B cell (primary cell): ENCODE results near the gene SYNJ2. TPM values are rescaled to one million over a fixed set of nuclear protein-coding genes. Genes with fewer than 3 reads are reported as not detected.

ENCODE experiments used
- ATAC-seq: fragments of 200-7000 bp; cut with Tn5 transposase; one replicate; pipeline ENCODE4 v1.10.0; 2021; ENCODE audit warnings: low read depth, mild to moderate bottlenecking, moderate number of reproducible peaks, moderate library complexity
- CTCF ChIA-PET: fragments of 350-600 bp; sonication (Branson Sonifier 250); formaldehyde crosslinking; loops from one replicate; lab custom pipeline; 2021; ENCODE audit warnings: antibody characterized with exemption, inconsistent platforms; lab: Charles Lee
- POLR2A ChIA-PET: fragments of 350-600 bp; sonication (Branson Sonifier 250); formaldehyde crosslinking; loops from one replicate; lab custom pipeline; 2021; ENCODE audit warnings: antibody characterized with exemption; lab: Charles Lee
- DNase-seq: peaks from one replicate; pipeline ENCODE4 v3.0.0; 2013
- H2AFZ ChIP-seq: 2 replicates; pipeline ENCODE4 v1.6.1; 2012; ENCODE audit warnings: mild to moderate bottlenecking, low read depth, low read length; ENCODE audit not compliant: insufficient read depth, poor library complexity, severe bottlenecking
- H3K27ac ChIP-seq, 2 donors: 1 replicate in 1 of 2; 2 replicates in 1 of 2; pipeline ENCODE4 v1.5.1; 2012 to 2013; ENCODE audit warnings: low read length in 2 of 2, mild to moderate bottlenecking in 2 of 2, moderate library complexity in 1 of 2
- H3K27me3 ChIP-seq, 4 experiments: fragments of 200-600 bp in 1 of 4; sonication (generic) in 1 of 4; replicated peaks in 1 of 4; 1 replicate in 2 of 4; 2 replicates in 2 of 4; pipeline versions ENCODE4 v1.6.1 to v1.7.0; 2013 to 2016; ENCODE audit warnings: low read length in 3 of 4, mild to moderate bottlenecking in 2 of 4, mixed read lengths in 1 of 4, moderate library complexity in 1 of 4; ENCODE audit not compliant: insufficient read depth in 4 of 4, control insufficient read depth in 3 of 4; ENCODE audit errors: control extremely low read depth in 1 of 4
- H3K36me3 ChIP-seq, 2 experiments: replicated peaks in 1 of 2; 1 replicate in 1 of 2; 2 replicates in 1 of 2; pipeline versions ENCODE4 v1.6.1 to v1.7.1; 2013; ENCODE audit warnings: low read length in 1 of 2; ENCODE audit not compliant: insufficient read depth in 2 of 2, control insufficient read depth in 1 of 2; ENCODE audit errors: control extremely low read depth in 1 of 2, extremely low read depth in 1 of 2
- H3K4me1 ChIP-seq, 2 donors: fragments of 200-600 bp in 1 of 2; sonication (generic) in 1 of 2; 1 replicate in 1 of 2; 2 replicates in 1 of 2; pipeline versions ENCODE4 v1.5.1 to v1.6.1; 2013 to 2017; ENCODE audit warnings: low read length in 2 of 2; ENCODE audit not compliant: control insufficient read depth in 2 of 2, insufficient read depth in 2 of 2
- H3K4me2 ChIP-seq: replicated peaks from 2 replicates; pipeline ENCODE3; 2012; ENCODE audit warnings: mild to moderate bottlenecking, low read depth, low read length; ENCODE audit not compliant: poor library complexity, severe bottlenecking
- H3K4me3 ChIP-seq, 5 experiments: fragments of 200-600 bp in 1 of 5; sonication (generic) in 1 of 5; 1 replicate in 3 of 5; 2 replicates in 2 of 5; pipeline versions ENCODE4 v1.5.1 to v1.7.0; 2011 to 2016; ENCODE audit warnings: low read length in 4 of 5, mild to moderate bottlenecking in 4 of 5, low read depth in 2 of 5, control low read depth in 1 of 5, moderate library complexity in 1 of 5; ENCODE audit not compliant: insufficient read depth in 1 of 5; ENCODE audit errors: control extremely low read depth in 1 of 5, extremely low read depth in 1 of 5
- H3K79me2 ChIP-seq: fragments of 200-600 bp; sonication (generic); one replicate; pipeline ENCODE4 v1.6.0; 2016; ENCODE audit warnings: low read length; ENCODE audit not compliant: control insufficient read depth, insufficient read depth
- H3K9ac ChIP-seq: fragments of 200-600 bp; sonication (generic); 2 replicates; pipeline ENCODE4 v1.6.1; 2017; ENCODE audit warnings: mild to moderate bottlenecking, low read length, moderate library complexity
- H3K9me3 ChIP-seq, 3 donors: one replicate each; pipeline versions ENCODE4 v1.6.1 to v1.7.1; 2013; ENCODE audit warnings: low read length in 2 of 3; ENCODE audit not compliant: control insufficient read depth in 2 of 3, insufficient read depth in 1 of 3; ENCODE audit errors: control extremely low read depth in 1 of 3
- H4K20me1 ChIP-seq: 2 replicates; pipeline ENCODE4 v1.6.0; 2012; ENCODE audit warnings: mild to moderate bottlenecking, low read length; ENCODE audit not compliant: insufficient read depth, control insufficient read depth, poor library complexity, severe bottlenecking
- H3K27ac Mint-ChIP-seq: one replicate; pipeline ENCODE4 v1.8.0; 2021; ENCODE audit warnings: mixed read lengths
- H3K27me3 Mint-ChIP-seq: one replicate; pipeline ENCODE4 v1.8.0; 2021; ENCODE audit warnings: mixed read lengths
- H3K4me1 Mint-ChIP-seq: one replicate; pipeline ENCODE4 v1.8.0; 2021; ENCODE audit warnings: mixed read lengths
- H3K4me3 Mint-ChIP-seq: one replicate; pipeline ENCODE4 v1.8.0; 2021; ENCODE audit warnings: mixed read lengths
- H3K9me3 Mint-ChIP-seq: one replicate; pipeline ENCODE4 v1.8.0; 2022; ENCODE audit warnings: mixed read lengths; ENCODE audit not compliant: insufficient read depth
- EZH2 ChIP-seq: IDR thresholded peaks from 2 replicates; pipeline ENCODE4 v1.6.1; 2012; ENCODE audit warnings: borderline replicate concordance, low read depth, mild to moderate bottlenecking, moderate library complexity, low read length; ENCODE audit not compliant: insufficient read depth, poor library complexity, severe bottlenecking
- WGBS: methylation state at CpG from one replicate; pipeline ENCODE4 v1.1.5; 2013; ENCODE audit warnings: missing lambda C conversion rate; ENCODE audit not compliant: insufficient coverage; 5-methylcytosine and 5-hydroxymethylcytosine counted together
- intact Hi-C: fragments of 100-400 bp; cut with micrococcal nuclease; formaldehyde crosslinking; loops from one replicate; pipeline ENCODE4 v1.10.0; 2022
- polyA plus RNA-seq: library from polyadenylated mRNA; depleted of rRNA; stranded (reverse); fragments of >200 nt; gene quantifications from 2 replicates; pipeline ENCODE4 v1.2.3, GENCODE V29; 2012
- total RNA-seq, 2 donors: library from RNA; stranded (reverse); fragments of 120-200 nt in 1 of 2; gene quantifications; 1 replicate in 1 of 2; 2 replicates in 1 of 2; pipeline versions ENCODE4 v1.2.3 to v1.2.4, GENCODE V29; 2013 to 2022
- TF ChIP-seq, protein P1 (sequence below): fragments of 200-600 bp; IDR thresholded peaks from one replicate; pipeline ENCODE4 v1.8.0; 2022; ENCODE audit warnings: antibody characterized with exemption, mild to moderate bottlenecking

Gene SYNJ2
- total and polyA plus RNA-seq, 2 donors (not counting 1 experiment from before 2014, with no cell fraction given) = 5.2 to 11.4 TPM

GRCh38 chr6:157953580-157954091, 28.0 kb upstream of the SYNJ2 start:
- ChIA-PET CTCF (interaction anchor here (1.4 kb wide), 1 partner anchor 119 kb away, joined by 8 read pairs; no protein-coding TSS in a partner anchor), POLR2A (no interaction called here)
- DNase-seq (no peak), ATAC-seq (no peak)
- peaks cover 5% of the 10 kb centered on the region for H3K9me3 Mint-ChIP-seq
- Histone ChIP-seq H3K27ac (no peak overlapping the region), H3K9ac (no peak overlapping the region), H3K27me3 (no peaks in the 10 kb centered on the region), H3K36me3 (no peaks in the 10 kb centered on the region), H3K9me3 (peaks cover 0 to 26% (median 16%) of the 10 kb centered on the region in 3 donors), H4K20me1 (no peaks in the 10 kb centered on the region), H3K4me2 (no peak overlapping the region), H3K4me3 (no peak overlapping the region), H2AFZ (no peak overlapping the region), H3K4me1 (no peaks in the 10 kb centered on the region), H3K79me2 (no peaks in the 10 kb centered on the region)
- H3K27ac Mint-ChIP-seq = no peak overlapping the region
- no peak overlapping the region for H3K4me3 Mint-ChIP-seq
- intact Hi-C loops = no loop called here
- WGBS = 91% methylated on average over 4 of the region's 7 CpGs
- TF ChIP-seq EZH2 = no peak
- TF ChIP-seq, protein P1, sequence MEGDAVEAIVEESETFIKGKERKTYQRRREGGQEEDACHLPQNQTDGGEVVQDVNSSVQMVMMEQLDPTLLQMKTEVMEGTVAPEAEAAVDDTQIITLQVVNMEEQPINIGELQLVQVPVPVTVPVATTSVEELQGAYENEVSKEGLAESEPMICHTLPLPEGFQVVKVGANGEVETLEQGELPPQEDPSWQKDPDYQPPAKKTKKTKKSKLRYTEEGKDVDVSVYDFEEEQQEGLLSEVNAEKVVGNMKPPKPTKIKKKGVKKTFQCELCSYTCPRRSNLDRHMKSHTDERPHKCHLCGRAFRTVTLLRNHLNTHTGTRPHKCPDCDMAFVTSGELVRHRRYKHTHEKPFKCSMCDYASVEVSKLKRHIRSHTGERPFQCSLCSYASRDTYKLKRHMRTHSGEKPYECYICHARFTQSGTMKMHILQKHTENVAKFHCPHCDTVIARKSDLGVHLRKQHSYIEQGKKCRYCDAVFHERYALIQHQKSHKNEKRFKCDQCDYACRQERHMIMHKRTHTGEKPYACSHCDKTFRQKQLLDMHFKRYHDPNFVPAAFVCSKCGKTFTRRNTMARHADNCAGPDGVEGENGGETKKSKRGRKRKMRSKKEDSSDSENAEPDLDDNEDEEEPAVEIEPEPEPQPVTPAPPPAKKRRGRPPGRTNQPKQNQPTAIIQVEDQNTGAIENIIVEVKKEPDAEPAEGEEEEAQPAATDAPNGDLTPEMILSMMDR = no peak
- peaks cover 7% of the 10 kb centered on the region for H3K27me3 Mint-ChIP-seq
- peaks cover 2% of the 10 kb centered on the region for H3K4me1 Mint-ChIP-seq
